B cell (primary cell): ENCODE measurements around the gene BCL2L1.

Source experiments
- EZH2 ChIP-seq: IDR thresholded peaks from 2 replicates; pipeline ENCODE4 v1.6.1; 2012; ENCODE audit warnings: borderline replicate concordance, low read depth, mild to moderate bottlenecking, moderate library complexity, low read length; ENCODE audit not compliant: insufficient read depth, poor library complexity, severe bottlenecking
- TF ChIP-seq, protein P1 (sequence below): fragments of 200-600 bp; IDR thresholded peaks from one replicate; pipeline ENCODE4 v1.8.0; 2022; ENCODE audit warnings: antibody characterized with exemption, mild to moderate bottlenecking

GRCh38 chr20:31707994-31708735 lies 14.5 kb downstream of the BCL2L1 start:
- TF ChIP-seq, protein P1, sequence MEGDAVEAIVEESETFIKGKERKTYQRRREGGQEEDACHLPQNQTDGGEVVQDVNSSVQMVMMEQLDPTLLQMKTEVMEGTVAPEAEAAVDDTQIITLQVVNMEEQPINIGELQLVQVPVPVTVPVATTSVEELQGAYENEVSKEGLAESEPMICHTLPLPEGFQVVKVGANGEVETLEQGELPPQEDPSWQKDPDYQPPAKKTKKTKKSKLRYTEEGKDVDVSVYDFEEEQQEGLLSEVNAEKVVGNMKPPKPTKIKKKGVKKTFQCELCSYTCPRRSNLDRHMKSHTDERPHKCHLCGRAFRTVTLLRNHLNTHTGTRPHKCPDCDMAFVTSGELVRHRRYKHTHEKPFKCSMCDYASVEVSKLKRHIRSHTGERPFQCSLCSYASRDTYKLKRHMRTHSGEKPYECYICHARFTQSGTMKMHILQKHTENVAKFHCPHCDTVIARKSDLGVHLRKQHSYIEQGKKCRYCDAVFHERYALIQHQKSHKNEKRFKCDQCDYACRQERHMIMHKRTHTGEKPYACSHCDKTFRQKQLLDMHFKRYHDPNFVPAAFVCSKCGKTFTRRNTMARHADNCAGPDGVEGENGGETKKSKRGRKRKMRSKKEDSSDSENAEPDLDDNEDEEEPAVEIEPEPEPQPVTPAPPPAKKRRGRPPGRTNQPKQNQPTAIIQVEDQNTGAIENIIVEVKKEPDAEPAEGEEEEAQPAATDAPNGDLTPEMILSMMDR = no peak
- TF ChIP-seq EZH2 = no peak
